ENCODE results near the gene KDR.

KDR gene

GRCh38 chr4:55079451-55080173, 45.8 kb downstream of the KDR start:
- no peak for DNase-seq (ENCODE audit: low spot score)

- no peak for DNase-seq (ENCODE audit: low spot score)
These were observed 46.4 kb downstream of the KDR start for GRCh38 chr4:55078987-55079386.

- no peak for DNase-seq (ENCODE audit: low spot score)
These were observed 47.8 kb downstream of the KDR start for GRCh38 chr4:55077577-55077976.

DNA sequence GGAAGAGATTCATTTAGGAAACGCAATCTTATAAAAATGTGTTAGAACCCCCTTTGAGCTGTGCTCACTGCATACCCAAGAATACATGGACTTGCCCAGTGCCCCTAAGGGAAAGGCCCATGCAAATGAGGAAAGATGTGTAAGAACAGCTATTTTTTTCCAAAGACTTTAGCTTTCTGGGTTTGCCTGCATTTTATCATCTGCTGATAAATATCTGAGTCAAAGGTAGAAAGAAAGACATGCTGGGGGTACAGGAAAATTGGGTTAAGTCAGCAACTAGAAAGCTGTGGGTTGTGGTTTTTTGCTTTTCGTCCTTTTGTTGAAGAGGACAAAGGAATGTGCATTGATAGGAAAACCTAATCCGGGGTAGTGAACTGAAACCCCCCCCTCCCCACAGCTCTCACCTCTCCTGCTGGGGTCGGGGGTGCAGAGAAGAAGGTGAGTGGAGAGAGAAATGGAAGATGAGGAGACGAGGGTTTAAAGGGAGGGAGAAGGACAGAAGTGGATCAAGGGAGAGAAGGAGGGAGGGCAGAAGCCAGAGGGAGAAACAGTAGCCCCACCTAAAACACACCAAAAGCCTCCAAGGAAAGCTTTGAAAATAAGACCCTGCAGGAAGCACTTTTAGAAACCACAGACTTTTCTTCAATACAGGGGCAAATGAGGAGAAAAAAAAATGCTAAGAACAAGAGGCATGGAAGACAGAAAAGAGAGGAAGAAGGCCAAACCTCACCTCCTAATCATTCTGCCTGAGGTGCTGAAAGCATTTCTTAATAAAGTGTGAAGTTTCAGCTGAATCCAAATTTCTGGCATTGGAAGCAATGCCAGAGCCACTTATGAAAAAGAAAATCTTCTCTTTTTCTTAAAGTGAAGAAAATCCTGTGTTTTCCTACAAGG, 49.3 kb downstream of the KDR start:
- no peak for DNase-seq (ENCODE audit: low spot score)

DNA sequence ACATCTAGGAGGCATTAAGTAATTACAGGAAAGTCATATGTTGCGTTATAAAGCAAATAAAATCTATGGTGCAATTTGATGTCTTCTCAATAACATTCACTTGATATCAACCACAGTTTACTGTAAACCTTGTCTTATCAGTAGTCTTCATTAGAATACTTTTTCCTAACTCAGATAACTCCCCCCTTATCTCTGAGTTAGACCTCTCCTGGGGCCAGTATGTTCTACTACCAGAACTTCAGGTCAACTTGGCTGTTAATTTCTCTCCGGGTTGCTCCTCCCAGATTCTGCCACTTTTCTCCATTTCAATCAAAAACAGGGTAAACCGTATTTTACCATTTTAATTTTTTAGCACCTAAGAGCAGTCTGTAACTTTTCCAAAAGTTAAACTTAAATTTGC, 50.0 kb downstream of the KDR start:
- no peak for DNase-seq (ENCODE audit: low spot score)

DNA sequence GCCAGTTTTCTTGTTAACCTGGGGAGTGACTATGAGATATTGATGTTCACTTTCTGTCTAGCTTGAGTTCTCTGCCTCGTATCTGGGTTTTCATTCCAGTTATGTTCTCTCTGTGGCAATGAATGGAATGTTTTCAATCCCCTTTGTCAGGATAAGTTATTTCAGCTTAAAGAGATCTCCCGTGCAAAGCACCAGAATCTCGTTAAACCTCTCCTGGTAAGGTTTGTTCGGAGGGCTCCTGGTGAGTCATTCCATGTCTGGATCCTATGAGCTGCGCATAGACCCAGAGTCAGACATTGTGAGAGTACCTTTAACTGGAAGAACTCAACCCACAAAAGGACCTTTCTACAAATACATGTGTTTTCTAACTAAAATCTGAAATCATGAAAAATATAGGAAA, 51.0 kb downstream of the KDR start:
- DNase-seq (ENCODE audit: low spot score) = no peak

GRCh38 chr4:55071951-55072350, 53.4 kb downstream of the KDR start:
- DNase-seq (ENCODE audit: low spot score) = no peak

DNA sequence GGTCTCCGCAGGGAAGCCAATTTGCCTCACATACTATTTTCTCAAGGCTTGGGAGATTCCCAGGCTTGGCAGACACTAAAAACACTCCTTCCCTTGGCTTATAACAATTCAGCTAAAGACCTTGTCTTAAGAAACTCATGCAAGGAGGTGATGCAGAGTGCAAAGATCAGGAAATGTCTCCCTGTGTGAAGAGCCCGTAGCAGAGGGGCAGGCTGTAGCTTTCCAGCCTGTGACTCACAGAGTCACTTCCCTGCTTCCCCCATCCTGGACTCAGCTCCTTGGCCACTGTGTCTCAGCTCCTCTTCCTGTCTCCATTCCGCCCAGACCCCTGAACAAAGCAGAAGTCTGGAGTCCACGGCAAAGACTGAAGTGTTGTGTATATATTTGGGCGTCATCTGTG, 56.1 kb downstream of the KDR start:
- no peak for DNase-seq (ENCODE audit: low spot score)

- no peak for DNase-seq (ENCODE audit: low spot score)
These were observed 56.9 kb downstream of the KDR start for GRCh38 chr4:55068522-55068921.

GRCh38 chr4:55066018-55066417, 59.4 kb downstream of the KDR start:
- no peak for DNase-seq (ENCODE audit: low spot score)

DNA sequence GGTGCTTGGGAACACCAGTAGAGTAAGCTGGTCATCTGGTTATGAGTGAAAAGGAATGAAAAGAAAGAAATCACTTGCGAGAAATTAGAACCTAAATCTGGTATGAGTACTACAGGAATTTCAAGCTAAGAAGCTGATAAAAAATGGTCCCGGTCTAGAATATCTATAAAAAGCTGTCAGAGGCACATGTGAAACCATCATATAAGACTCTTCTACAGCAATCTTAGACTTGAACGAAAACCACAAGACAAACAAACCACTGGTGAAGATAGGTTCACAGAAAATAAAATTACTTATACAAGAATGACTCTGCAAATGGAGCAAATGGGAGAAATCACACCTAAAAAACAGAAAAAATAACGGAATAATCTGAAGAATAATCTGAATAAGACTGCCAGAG, 69.9 kb downstream of the KDR start:
- no peak for DNase-seq (ENCODE audit: low spot score)

GRCh38 chr4:55051532-55051931, 73.9 kb downstream of the KDR start:
- DNase-seq (ENCODE audit: low spot score) = no peak

DNA sequence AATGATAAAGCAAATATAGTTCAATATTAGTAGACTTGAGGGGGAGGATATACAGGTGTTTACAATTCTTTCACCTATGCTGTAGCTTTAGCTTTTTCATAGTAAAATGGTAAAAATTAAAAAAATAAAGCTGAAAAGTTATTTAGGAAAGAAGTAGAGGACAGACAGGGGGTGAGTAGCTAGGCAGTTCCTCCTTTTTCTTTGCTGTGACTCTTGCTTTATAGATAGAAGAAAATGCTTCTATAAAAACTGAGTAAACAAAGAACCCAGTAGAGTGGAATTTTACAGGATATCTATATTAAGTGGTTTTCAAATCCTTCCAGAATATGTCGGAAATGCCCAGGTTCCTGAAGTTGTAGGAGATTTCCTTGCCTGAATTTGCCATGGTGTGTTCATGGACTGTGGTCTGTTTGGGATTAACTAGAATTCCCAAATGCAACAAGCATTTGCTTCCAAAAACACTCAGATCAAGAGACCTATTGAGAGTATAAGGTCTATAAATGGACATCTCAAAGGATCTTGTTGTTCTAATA, 74.9 kb downstream of the KDR start:
- no peak for DNase-seq (ENCODE audit: low spot score)

DNA sequence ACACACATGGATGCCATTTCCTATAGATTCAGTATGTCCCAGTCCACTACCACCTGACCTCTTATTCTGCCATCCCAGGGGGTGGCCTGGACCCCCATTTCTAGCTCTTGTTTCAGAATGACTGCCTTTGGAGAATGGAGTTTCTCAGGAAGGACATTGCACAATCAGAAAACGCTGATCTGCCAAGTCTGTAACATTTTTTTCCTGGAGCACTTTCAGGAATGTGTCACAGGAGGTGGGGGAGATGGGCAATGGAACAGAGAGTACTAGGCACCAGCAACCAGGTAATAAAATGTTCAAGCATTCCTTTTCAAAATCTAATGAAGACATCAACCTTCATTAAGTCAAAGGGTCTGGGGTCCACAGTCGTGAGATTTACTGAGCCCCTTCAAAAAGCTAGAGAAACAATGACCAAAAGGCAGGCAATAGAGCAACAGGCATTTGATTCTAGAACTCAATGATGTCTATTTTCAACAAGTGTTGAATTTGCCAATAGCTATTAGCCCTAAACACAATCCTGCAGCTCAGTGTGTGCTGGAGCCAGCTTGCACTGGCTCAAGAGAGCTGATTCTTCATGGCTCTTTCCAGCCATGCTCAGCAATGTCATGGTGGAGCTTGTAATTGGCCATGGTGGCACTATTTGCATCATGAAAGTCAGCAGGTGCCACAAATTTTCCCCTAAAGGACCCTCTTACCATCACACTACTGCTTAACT, 87.1 kb downstream of the KDR start:
- DNase-seq (ENCODE audit: low spot score) = no peak

GRCh38 chr4:55037728-55038127, 87.7 kb downstream of the KDR start:
- no peak for DNase-seq (ENCODE audit: low spot score)

DNA sequence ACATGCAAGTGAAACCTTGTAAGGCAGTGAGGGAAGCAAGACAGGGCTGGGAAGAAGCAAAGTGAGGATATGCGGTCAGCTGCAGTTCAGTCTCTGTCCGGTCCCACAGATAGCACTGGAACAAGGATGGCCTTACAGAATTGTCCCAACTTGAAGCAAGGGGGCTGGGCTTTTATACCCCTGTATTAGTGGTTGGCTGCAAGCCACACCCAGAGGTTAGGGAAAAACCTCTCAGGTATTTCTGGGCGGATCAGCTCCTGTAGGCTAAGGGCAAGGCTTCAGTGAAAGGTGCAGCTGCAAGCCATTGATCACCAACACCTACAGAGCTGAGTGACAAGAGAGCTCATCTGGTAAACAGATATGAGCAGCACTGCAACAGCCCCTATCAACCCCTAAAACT, 89.0 kb downstream of the KDR start:
- DNase-seq (ENCODE audit: low spot score) = no peak

GRCh38 chr4:55035892-55036291, 89.5 kb downstream of the KDR start:
- no peak for DNase-seq (ENCODE audit: low spot score)

DNA sequence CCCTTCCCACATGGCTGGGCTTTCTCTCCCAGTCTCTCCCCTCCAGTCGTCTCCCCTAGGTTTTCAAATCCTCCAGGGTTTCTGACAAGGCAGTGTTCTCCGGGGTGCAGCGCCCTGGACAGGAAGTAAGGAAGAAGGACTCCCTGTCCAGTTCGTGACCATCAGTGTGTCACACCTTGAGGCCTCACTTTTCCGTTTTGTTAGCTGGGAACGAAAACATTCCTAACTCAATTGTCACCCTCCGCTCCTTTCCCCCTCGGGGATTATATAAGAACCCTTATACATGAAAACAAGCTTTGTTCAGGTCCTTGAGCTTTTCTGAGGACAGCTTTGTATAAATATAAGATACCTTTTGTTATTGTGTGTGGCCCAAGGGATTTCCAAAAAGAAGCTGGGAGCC, 92.1 kb downstream of the KDR start:
- no peak for DNase-seq (ENCODE audit: low spot score)

- DNase-seq (ENCODE audit: low spot score) = no peak
These were observed 92.6 kb downstream of the KDR start for GRCh38 chr4:55032788-55033187.

GRCh38 chr4:55032179-55032578, 93.2 kb downstream of the KDR start:
- DNase-seq (ENCODE audit: low spot score) = no peak

GRCh38 chr4:55031158-55031557, 94.2 kb downstream of the KDR start:
- DNase-seq (ENCODE audit: low spot score) = no peak

DNA sequence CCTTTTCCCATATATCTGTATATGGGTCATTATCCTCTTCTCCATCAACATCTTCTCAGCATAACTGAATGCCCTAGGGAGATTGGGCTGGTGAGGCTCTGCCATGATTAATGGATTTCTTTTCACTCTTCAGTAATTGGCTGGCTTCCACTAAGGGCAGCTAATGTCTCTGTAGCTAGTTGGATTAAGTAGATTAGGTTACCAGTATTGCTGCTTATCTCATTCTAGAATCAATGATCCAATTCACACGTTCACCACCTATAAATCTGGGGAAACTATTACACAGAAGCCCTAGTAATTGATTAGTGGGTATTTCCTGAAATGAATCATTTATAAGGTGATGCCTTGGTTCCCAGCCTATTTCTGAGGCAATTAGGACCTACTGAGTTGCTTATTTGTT, 94.8 kb downstream of the KDR start:
- no peak for DNase-seq (ENCODE audit: low spot score)

All from D341Med (cell line).